ENCODE results near the gene HCST. TPM values are rescaled to one million over a fixed set of nuclear protein-coding genes. Genes with fewer than 3 reads are reported as not detected.

HCST gene
- total RNA-seq, 4 donors from 2014 or later, result 2.9 to 72.6 (median 4.7) TPM; not detected in 1

DNA sequence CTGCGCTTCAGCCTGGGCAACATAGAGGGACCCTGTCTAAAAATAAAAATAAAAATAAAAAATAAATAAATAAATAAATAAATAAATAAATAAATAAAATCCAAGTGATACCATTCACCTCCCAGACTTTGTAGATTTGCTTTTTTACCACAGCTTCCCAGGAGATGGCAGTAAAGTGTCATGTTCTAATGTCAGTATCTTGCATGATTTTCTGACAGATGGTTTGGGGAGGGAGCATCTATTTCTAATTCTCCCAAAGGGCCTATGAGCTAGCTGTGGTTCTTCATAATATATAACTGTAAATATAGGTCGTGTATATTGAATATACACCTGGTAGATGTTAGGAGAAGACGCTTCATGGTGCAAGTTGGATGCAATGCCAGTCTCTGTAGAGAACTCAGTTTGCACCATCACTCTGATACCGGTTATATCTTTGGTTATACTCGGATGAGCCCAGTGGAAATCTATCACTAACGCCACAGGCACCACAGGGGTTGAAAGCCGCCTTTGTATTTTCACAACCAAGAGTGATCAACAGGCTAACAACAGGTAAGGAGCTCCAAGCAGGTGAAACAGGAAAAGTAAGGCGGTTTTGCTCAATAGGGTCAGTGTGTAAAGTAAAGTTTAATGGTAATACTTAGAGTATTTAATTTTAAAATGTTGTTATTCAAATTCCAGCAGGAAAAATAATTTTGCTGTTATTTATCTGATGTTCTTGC is 20.1 kb upstream of the HCST start:
- no peak for TF ChIP-seq CTCF (IDR thresholded peaks at IDR 0.05; ENCODE audit: low read depth)

DNA sequence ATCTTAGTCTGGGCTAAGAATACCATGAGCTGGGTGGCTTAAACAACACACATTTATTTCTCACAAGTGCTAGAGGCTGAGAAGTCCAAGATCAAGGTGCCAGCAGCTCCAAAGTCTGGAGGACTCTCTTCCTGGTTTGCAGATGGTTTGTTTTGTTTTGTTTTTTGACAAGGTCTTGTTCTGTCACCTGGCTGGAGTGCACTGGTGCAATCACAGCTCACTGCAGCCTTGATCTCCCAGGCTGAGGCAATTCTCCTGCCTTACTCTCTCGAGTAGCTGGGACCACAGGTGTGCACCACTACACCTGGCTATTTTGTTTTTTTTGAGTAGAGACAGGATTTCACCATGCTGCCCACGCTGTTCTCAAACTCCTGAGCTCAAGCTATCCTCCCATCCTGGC is 18.4 kb upstream of the HCST start:
- TF ChIP-seq CTCF (IDR thresholded peaks at IDR 0.05; ENCODE audit: low read depth), result no peak

GRCh38 chr19:35885225-35885738 is 17.0 kb upstream of the HCST start:
- TF ChIP-seq CTCF (IDR thresholded peaks at IDR 0.05; ENCODE audit: low read depth), result no peak

DNA sequence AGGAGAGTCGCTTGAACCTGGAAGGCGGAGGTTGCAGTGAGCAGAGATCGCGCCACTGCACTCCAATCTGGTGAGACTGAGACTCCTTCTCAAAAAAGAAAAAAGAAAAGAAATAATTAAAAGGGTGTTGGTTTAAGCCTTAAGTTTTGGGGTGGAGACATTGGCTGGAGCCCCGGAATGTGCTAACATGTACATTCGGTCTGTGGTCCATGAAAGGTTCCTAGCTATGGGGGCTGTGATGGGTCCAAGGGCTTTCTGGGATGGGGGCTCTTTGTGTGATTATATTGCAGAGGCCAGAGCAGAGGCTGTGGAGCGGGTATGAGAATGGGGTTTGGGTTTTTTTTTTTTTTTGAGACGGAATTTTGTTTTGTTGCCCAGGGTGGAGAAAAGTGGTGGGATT is 16.4 kb upstream of the HCST start:
- no peak for TF ChIP-seq CTCF (IDR thresholded peaks at IDR 0.05; ENCODE audit: low read depth)

- TF ChIP-seq CTCF (IDR thresholded peaks at IDR 0.05; ENCODE audit: low read depth), result no peak
These were observed 15.1 kb upstream of the HCST start for GRCh38 chr19:35887197-35887596.

- TF ChIP-seq CTCF (IDR thresholded peaks at IDR 0.05; ENCODE audit: low read depth), result no peak
These were observed 13.9 kb upstream of the HCST start for GRCh38 chr19:35888398-35888797.

DNA sequence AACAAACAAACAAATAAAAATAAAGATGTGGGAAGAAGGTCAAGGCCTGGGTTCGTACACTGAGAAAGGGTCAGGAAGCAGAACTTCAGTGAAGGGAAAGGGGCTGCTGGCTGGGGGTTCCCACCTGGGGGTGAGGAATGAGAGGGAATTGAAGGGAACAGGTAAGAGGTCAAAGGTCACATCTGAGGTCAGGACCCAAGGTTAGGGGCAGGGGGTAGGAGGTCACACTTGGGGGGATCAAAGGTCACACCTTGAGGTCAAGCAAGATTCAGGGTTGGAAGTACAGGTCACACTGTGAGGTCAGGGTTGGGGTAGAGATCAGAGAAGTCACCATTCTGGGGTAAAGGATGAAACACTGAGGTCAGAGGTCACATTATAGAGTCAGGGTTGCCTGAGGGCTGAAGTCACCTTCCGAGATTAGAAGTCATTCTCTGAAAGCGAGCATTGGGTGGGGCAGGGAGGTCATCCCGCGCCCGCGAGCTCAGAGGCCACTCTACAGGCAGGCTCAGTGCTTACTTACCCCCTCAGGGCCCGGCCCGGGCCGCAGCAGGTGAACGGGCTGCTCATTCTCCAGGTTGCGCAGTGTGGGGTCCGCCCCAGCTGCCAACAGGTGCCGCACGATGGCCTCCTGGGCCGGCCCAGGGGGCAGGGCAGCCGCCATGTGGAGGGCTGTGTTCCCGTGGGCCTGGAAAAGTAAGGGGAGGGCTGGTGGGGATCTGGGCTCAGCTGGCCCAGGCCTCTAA is 12.8 kb upstream of the HCST start:
- TF ChIP-seq CTCF (IDR thresholded peaks at IDR 0.05; ENCODE audit: low read depth), result no peak
